GM18873 (cell line): Measurements from ENCODE around the gene SDK2.
"Not testable (repeated sequence)": the region's sequence is repeated elsewhere in the genome, so short reads cannot be mapped to it uniquely, and the experiment has no call there.

Experiments used
- ATAC-seq: cut with Tn5 transposase; IDR thresholded peaks from one replicate; pipeline ENCODE4 v1.9.1; 2021; ENCODE audit warnings: mild to moderate bottlenecking, moderate library complexity, moderate number of reproducible peaks; ENCODE audit not compliant: unreplicated experiment, low FRiP score

The SDK2 gene

GRCh38 chr17:73494950-73495349 lies 149.3 kb downstream of the SDK2 start:
- ATAC-seq: no peak

DNA sequence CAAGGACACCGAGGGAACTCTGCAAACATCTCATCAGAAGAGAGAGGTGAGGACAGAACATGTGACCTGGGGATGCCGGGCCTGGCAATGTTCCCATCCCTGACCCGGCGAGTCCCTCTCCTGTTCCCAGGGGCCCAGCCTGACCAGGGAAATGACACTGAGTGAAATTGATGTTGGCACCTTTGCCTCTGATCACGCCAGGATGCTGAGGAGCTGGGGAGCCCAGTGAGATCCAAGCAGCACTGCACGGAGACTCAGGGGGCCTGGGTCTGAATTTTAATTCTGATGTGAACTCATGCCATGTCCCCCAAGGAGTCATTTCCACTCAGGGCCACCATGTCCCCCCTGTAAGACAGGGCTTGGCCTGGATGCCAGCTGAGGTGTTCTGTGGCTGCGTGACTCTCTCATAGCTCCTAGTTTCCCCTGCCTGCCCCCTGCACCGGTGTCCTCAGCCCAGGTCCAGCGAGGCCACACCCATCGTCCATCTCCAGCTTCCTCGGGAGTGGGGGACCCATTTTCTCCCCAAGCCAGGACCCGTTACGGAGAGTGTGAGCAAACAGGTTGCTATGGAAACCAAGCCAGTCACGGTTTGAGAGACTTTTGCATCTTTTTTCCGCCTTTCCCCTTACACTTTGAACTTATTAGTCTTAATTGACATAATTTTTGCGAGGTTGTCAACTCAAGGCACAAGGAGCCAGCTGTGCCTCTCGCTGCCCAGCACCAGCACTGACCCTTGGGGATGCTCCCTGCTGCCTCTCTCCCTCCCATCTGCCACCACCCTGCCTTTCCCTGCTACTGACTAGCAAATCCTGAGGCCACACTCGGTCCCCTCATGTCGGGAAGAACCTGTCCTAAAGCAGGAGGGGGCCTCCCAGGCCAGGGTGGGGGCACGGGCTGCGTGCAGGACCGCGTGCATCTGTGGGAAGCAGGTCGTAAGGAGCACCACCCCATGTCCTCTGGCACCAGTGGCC lies 150.0 kb downstream of the SDK2 start:
- ATAC-seq: no peak

- ATAC-seq: no peak
Measured at GRCh38 chr17:73492821-73493814, 151.1 kb downstream of the SDK2 start.

- ATAC-seq: no peak
Measured at GRCh38 chr17:73492125-73492820, 152.0 kb downstream of the SDK2 start.

DNA sequence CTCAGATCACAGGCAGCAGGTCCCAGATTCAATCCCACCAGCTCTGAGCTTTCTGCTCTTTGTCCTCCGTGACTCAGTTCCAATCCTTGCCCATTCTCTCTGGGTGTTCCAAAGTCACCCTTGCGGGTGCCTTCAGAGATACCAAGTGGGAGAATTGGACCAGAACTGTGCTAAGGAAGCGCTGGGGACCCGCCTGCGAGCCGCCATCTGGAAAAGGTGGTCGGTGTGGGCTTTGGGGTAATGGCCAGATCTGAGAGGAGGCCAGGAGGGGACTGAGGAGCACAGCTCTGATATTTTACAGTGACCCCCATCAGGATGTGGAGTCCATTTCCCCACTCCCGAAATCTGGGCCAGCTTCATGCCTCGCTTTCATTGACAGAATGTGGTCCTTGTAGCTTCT lies 152.6 kb downstream of the SDK2 start:
- ATAC-seq: no peak

DNA sequence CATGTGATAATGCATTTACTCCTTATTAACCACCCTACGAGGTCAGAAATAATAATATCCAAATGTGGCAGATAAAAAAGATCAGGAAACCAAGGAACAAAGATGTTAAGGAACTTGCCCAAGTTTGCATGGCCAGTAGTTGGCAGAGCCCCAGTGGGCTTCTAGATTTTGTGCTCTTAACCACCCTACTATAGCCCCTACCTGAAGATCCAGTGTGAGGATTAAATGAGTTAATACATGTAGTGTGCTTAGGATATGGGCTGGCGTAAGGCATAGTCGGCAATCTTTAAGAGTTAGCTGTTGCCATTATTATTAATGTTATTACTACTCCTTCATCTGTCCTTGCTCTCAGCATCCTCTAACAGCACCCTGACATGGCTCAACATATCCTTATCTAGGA lies 153.4 kb downstream of the SDK2 start:
- no peak for ATAC-seq

DNA sequence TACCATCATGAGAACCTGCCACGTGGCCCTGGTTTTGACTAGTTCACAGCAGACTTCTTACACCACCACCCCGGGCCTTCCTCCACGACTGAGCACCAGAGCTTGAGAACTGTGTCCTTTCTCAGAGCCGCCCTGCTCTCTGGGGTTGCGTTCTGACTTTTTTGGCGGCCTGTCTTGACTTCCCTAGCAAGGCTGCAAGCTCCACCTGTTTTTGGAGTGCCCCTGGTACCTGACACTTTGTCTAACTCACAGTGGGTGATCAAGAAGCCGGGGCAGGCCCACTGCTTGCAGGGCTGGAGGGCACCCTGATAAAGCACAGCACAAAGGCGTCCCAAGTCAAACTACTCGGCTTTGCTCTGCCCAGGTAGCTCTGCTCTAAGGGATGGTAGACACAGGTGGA lies 154.3 kb downstream of the SDK2 start:
- no peak for ATAC-seq

- ATAC-seq: no peak
Measured at GRCh38 chr17:73489333-73489732, 154.9 kb downstream of the SDK2 start.

- no peak for ATAC-seq
Measured at GRCh38 chr17:73485130-73485529, 159.1 kb downstream of the SDK2 start.

DNA sequence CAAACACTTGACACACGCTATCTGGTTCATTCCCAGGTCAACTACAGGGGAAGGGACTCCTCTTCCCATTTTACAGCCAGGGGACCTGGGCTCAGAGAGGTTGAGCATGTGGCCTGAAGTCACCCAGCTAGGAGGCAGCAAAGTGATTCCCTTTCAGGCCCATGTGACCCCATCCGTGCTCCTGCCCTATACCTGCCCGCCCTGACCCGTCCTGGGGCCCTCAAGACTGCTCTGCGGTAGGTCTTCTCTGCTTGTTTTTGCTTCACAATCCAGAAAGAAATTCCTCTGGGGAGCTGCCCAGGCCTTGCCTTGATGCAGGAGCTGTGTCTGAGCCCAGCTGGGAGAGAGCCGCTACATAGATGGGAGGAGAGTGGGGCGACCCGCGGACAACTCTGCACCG lies 161.4 kb downstream of the SDK2 start:
- ATAC-seq: no peak

DNA sequence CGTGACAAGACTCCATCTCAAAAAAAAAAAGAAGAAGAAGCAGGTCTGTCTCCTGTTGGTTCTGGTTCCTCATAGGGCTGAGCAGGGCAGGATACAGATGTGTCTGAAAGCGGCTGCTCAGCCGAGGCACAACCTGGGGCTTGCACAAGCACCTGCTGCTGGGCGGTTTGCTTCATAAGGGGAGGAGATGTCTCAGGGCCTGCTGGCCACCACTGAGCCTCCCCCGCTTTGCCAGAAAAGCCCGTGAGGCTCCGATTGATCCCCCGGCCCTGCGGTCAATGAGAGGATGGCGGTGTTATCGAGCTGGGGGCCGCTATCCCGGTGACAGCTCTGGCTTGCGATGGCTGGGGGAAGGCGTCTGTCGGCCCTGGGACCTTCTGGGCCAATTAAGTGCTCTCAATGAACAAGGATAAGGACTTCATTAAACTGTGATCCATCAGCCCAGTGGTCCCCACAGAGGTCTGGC lies 162.0 kb downstream of the SDK2 start:
- ATAC-seq: no peak

GRCh38 chr17:73481676-73482075 lies 162.6 kb downstream of the SDK2 start:
- ATAC-seq: no peak

DNA sequence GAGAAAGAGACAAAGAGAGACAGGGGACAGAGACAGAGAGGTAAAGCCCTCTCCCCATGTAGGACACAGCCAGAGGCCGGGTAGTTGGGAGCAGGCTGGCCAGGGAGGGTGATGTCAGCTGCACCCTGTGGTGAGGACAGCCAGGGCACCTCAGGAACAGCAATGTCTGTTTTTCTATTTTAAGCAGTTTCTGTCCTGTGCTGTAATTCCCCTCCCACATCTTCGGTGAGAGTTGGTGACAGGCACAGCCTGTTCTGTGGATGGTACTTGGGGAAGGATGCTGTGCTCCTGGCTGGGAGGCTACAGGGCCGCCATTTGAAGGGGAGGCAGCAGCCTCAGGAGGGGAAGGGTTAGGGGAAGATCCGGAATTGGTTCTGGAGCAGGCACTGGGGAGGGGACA lies 163.5 kb downstream of the SDK2 start:
- no peak for ATAC-seq

DNA sequence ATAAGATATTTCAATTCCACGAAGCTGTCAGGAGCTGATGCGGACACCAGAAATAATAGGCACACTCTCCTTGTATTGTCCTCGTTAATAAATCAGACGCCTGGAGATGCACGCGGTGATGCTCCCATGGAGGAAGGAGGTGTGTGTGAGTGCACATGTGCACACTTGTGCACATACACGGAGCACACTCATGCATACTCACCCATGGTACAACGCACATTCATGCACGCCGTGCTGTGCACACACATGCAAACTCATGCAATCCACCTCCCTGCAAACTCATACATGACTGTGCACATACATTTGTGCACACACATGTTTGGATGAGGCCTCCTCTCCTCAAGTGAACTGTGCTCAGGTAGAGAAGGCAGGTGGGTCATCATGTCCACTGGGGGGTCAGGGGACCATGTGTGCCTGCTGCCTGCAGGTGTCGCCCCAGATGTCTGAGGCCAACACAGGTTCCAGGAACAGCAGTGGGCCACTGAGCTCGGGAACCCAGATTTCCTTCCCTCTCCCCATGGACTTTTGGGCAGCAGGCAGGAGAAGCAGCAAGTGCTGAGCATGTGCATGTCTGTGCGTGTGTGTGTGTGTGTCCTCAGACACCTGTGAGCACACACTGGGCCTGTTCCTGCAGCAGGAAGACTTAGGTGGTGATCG lies 165.3 kb downstream of the SDK2 start:
- ATAC-seq: no peak

- ATAC-seq: no peak
Measured at GRCh38 chr17:73478334-73478733, 165.9 kb downstream of the SDK2 start.

DNA sequence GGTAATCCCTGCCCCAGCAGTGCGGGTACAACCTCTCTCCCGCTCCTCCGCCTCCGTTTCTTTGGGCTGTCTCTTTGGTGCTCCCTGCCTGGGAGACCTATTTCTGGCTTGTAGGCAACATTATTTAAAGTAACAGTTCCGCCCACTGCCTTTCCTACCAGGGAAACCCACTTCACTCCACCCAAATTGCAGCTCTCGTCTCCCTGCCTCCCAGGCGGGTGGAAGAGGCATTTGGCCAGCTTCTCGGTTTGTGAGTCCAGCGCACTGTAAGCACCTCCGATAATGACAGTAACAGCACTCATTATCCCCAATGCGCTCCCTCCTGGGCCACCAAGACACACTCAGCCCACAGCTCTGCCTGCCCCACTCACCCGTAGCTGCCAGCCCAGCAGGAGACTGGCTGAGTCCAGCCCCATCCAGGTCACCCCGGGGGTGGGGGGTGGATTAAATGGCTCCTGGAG lies 167.3 kb downstream of the SDK2 start:
- no peak for ATAC-seq

GRCh38 chr17:73474370-73474988 lies 169.8 kb downstream of the SDK2 start:
- no peak for ATAC-seq

- ATAC-seq: not testable (repeated sequence)
Measured at GRCh38 chr17:73472715-73473114, 171.5 kb downstream of the SDK2 start.

GRCh38 chr17:73471924-73472323 lies 172.3 kb downstream of the SDK2 start:
- no peak for ATAC-seq
